HepG2 (cell line): Measurements from ENCODE around the gene TFAP2E. TPM values are rescaled to one million over a fixed set of nuclear protein-coding genes. Genes with fewer than 3 reads are reported as not detected.

Experiments
- ASH2L ChIP-seq: fragments of 300-600, 200-600 bp; sonication (generic); IDR thresholded peaks from 2 replicates; pipeline ENCODE4 v1.7.0; 2017; ENCODE audit warnings: low read depth, mild to moderate bottlenecking, moderate library complexity, mixed read lengths, low read length; ENCODE audit not compliant: insufficient read length
- ATAD3A ChIP-seq: sonication (generic); formaldehyde crosslinking; IDR thresholded peaks from 2 replicates; pipeline ENCODE4 v1.4.0; 2020; ENCODE audit warnings: missing genetic modification reagents
- FOXP1 ChIP-seq, 2 experiments: fragments of 450-650 bp in 1 of 2; IDR thresholded peaks; 2 replicates each; pipeline ENCODE4 v1.6.1; 2017 to 2018; ENCODE audit warnings: antibody characterized with exemption in 1 of 2
- GLI4 ChIP-seq: sonication (generic); formaldehyde crosslinking; IDR thresholded peaks from 2 replicates; pipeline ENCODE4 v1.5.1; 2020; ENCODE audit warnings: missing genetic modification reagents, mild to moderate bottlenecking, moderate library complexity, borderline replicate concordance
- HMGXB4 ChIP-seq, 2 experiments: sonication (generic) in 1 of 2; formaldehyde crosslinking in 1 of 2; IDR thresholded peaks; 2 replicates each; pipeline versions ENCODE4 v1.4.0 to v1.6.1; 2018 to 2020; ENCODE audit warnings: missing genetic modification reagents in 2 of 2, borderline replicate concordance in 1 of 2, low read depth in 1 of 2, mild to moderate bottlenecking in 1 of 2, missing biosample characterization in 1 of 2
- SUZ12 ChIP-seq: fragments of 150-350 bp; IDR thresholded peaks from 2 replicates; pipeline ENCODE4 v1.6.1; 2014; ENCODE audit warnings: low read depth, low read length
- TAF1 ChIP-seq: sonication (generic); formaldehyde crosslinking; IDR thresholded peaks from 2 replicates; pipeline ENCODE4 v1.4.0; 2020; ENCODE audit warnings: missing genetic modification reagents
- TBP ChIP-seq: sonication (generic); formaldehyde crosslinking; IDR thresholded peaks from 2 replicates; pipeline ENCODE4 v1.5.0; 2020; ENCODE audit warnings: missing genetic modification reagents
- TCF12 ChIP-seq, 2 experiments: fragments of 450-650 bp in 1 of 2; sonication (generic) in 1 of 2; formaldehyde crosslinking in 1 of 2; IDR thresholded peaks; 2 replicates each; pipeline versions ENCODE4 v1.6.1 to v1.8.0; 2017 to 2022; ENCODE audit warnings: antibody characterized with exemption in 1 of 2, mild to moderate bottlenecking in 1 of 2, missing genetic modification reagents in 1 of 2, moderate library complexity in 1 of 2
- ZNF12 ChIP-seq: sonication (generic); formaldehyde crosslinking; IDR thresholded peaks from 2 replicates; pipeline ENCODE4 v1.5.0; 2020; ENCODE audit warnings: missing genetic modification reagents
- ZNF142 ChIP-seq: sonication (generic); formaldehyde crosslinking; IDR thresholded peaks from 2 replicates; pipeline ENCODE4 v1.4.0; 2020; ENCODE audit warnings: missing genetic modification reagents
- ZNF224 ChIP-seq: sonication (generic); formaldehyde crosslinking; IDR thresholded peaks from 2 replicates; pipeline ENCODE4 v1.5.0; 2020; ENCODE audit warnings: mild to moderate bottlenecking, missing genetic modification reagents
- ZNF292 ChIP-seq: sonication (generic); formaldehyde crosslinking; IDR thresholded peaks from 2 replicates; pipeline ENCODE4 v1.8.1; 2022; ENCODE audit warnings: mild to moderate bottlenecking, low read depth, missing genetic modification reagents, borderline replicate concordance
- ZNF350 ChIP-seq: sonication (generic); formaldehyde crosslinking; IDR thresholded peaks from 2 replicates; pipeline ENCODE4 v1.4.0; 2020; ENCODE audit warnings: mild to moderate bottlenecking, low read depth, missing genetic modification reagents, borderline replicate concordance
- ZNF512B ChIP-seq: sonication (generic); formaldehyde crosslinking; IDR thresholded peaks from 2 replicates; pipeline ENCODE4 v1.5.1; 2020; ENCODE audit warnings: missing genetic modification reagents, mild to moderate bottlenecking, borderline replicate concordance
- ZNF552 ChIP-seq: sonication (generic); formaldehyde crosslinking; IDR thresholded peaks from 2 replicates; pipeline ENCODE4 v1.9.0; 2022; ENCODE audit warnings: missing genetic modification reagents, mild to moderate bottlenecking, borderline replicate concordance
- ZNF556 ChIP-seq: sonication (generic); formaldehyde crosslinking; IDR thresholded peaks from 2 replicates; pipeline ENCODE4 v1.4.0; 2020; ENCODE audit warnings: mild to moderate bottlenecking, missing genetic modification reagents, borderline replicate concordance
- polyA plus RNA-seq, 8 experiments: library from polyadenylated mRNA; depleted of rRNA in 3 of 8; stranded (reverse) in 7 of 8; unstranded in 1 of 8; fragments of >200 nt; fragmentation: Illumina TruSeq in 4 of 8; extraction: Trizol in 4 of 8; gene quantifications; 2 replicates each; pipeline versions ENCODE4 v1.2.1 to v1.2.3, GENCODE V29; 2011 to 2016; ENCODE audit warnings: low read depth in 4 of 8, missing spikeins in 1 of 8, mixed read lengths in 1 of 8; ENCODE audit not compliant: insufficient read depth in 1 of 8
- total RNA-seq, 5 experiments: library from RNA; depleted of rRNA; stranded (reverse); fragments of >200 nt; fragmentation: Illumina TruSeq; extraction: Trizol; gene quantifications; 2 replicates each; pipeline ENCODE4 v1.2.3, GENCODE V29; 2016; ENCODE audit warnings: low read depth in 1 of 5

TFAP2E gene
- total and polyA plus RNA-seq, 2 of the 13 experiments (the other 11 are each of a cell fraction or from before 2014, with no cell fraction given), result 0.31 to 0.41 TPM

- TF ChIP-seq ZNF142 (CRISPR knock-in tag) (peak; percentile 81; the same call in 1 of the 2 replicates), ZNF552 (no peak), GLI4 (CRISPR knock-in tag) (no peak), ZNF556 (peak; percentile 55; the same call in 1 of the 2 replicates), ZNF512B (0 out of 2 replicates have a peak, but pooled peaks have one; percentile 48), ZNF350 (CRISPR knock-in tag) (peak; percentile 74; the same call in 1 of the 2 replicates), ATAD3A (0 out of 2 replicates have a peak, but pooled peaks have one; percentile 48), TCF12 (IDR thresholded peaks at IDR 0.05) (no peak), TCF12 (CRISPR knock-in tag; IDR thresholded peaks at IDR 0.05) (no peak), ZNF12 (CRISPR knock-in tag) (peak; percentile 71; the same call in 1 of the 2 replicates), SUZ12 (no peak), ASH2L (peak; percentile 80), FOXP1 (IDR thresholded peaks at IDR 0.05) (no peak), FOXP1 (CRISPR knock-in tag; IDR thresholded peaks at IDR 0.05) (no peak), ZNF224 (CRISPR knock-in tag) (no peak), ZNF292 (CRISPR knock-in tag) (peak; percentile 89), HMGXB4 (CRISPR knock-in tag; IDR thresholded peaks at IDR 0.05; ENCODE audit: borderline replicate concordance in 1 of 2, low read depth in 1 of 2) (peak; percentile 75 to 87), TBP (CRISPR knock-in tag) (no peak), TAF1 (CRISPR knock-in tag) (peak; percentile 82)
Observed at GRCh38 chr1:35641233-35641866, 68.2 kb downstream of the TFAP2E start, which contains the start of gene PSMB2 (continued).
